Colonic mucosa (tissue), 4 donors: ENCODE measurements around the gene GLIPR1L1. TPM values are rescaled to one million over a fixed set of nuclear protein-coding genes. Genes with fewer than 3 reads are reported as not detected.

Experiments
- DNase-seq: peaks from one replicate; pipeline ENCODE4 v3.0.0-alpha.2; 2020
- H3K27ac ChIP-seq: fragments of 200-600 bp; one replicate; pipeline ENCODE4 v1.8.0; 2021
- H3K27me3 ChIP-seq: fragments of 200-600 bp; one replicate; pipeline ENCODE4 v1.8.0; 2021
- H3K36me3 ChIP-seq: fragments of 200-600 bp; one replicate; pipeline ENCODE4 v1.8.0; 2021
- H3K4me1 ChIP-seq: fragments of 200-600 bp; one replicate; pipeline ENCODE4 v1.8.0; 2021; ENCODE audit warnings: mild to moderate bottlenecking
- H3K4me3 ChIP-seq: fragments of 200-600 bp; one replicate; pipeline ENCODE4 v1.8.0; 2021
- H3K9ac ChIP-seq, 2 donors: one replicate each; pipeline ENCODE4 v1.7.0; 2013; ENCODE audit warnings: control low read depth in 2 of 2, low read depth in 2 of 2, low read length in 2 of 2
- H3K9me3 ChIP-seq: fragments of 200-600 bp; one replicate; pipeline ENCODE4 v1.8.0; 2021
- intact Hi-C: fragments of 100-400 bp; cut with DNase I; formaldehyde crosslinking; loops from one replicate; pipeline ENCODE4 v1.14.1; 2022
- total RNA-seq, 2 donors: library from RNA; stranded (reverse); fragmentation: NEBNext Ultra II Directional in 1 of 2; extraction: Animal tissue kit (Norgen Biotek cat#: 25700) in 1 of 2; gene quantifications; one replicate each; pipeline ENCODE4 v1.2.1, GENCODE V29; 2021
- TF ChIP-seq, protein P1 (sequence below): fragments of 200-600 bp; IDR thresholded peaks from one replicate; pipeline ENCODE4 v1.8.0; 2022; ENCODE audit warnings: antibody characterized with exemption, mild to moderate bottlenecking
- donor health status: healthy.
- donor health status: DM: no; HTN: no; CAD: no.
- donor health status: DM: no; HTN: no; CAD: no.

Gene GLIPR1L1
- total RNA-seq, 2 donors from 2014 or later = not detected

DNA sequence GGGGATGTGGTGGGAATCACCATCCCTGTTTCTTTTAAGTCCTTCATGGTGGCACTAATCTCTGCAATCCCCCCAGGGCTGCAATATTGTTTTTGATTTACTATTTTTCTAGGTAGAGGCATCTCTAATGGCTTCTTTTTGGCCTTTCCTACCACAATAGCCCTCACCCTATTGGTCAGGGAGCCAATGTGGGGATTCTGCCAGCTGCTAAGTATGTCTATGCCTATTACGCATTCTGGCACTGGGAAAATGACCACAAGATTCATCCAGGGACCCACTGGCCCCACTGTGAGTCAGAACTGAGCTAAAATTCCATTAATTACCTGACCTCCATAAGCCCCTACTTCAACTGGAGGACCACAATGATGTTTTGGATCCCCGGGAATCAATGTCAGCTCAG is 40.5 kb downstream of the GLIPR1L1 start:
- no peaks in the 10 kb centered on the region for H3K27me3 ChIP-seq
- H3K4me1 ChIP-seq = no peaks in the 10 kb centered on the region
- TF ChIP-seq, protein P1, sequence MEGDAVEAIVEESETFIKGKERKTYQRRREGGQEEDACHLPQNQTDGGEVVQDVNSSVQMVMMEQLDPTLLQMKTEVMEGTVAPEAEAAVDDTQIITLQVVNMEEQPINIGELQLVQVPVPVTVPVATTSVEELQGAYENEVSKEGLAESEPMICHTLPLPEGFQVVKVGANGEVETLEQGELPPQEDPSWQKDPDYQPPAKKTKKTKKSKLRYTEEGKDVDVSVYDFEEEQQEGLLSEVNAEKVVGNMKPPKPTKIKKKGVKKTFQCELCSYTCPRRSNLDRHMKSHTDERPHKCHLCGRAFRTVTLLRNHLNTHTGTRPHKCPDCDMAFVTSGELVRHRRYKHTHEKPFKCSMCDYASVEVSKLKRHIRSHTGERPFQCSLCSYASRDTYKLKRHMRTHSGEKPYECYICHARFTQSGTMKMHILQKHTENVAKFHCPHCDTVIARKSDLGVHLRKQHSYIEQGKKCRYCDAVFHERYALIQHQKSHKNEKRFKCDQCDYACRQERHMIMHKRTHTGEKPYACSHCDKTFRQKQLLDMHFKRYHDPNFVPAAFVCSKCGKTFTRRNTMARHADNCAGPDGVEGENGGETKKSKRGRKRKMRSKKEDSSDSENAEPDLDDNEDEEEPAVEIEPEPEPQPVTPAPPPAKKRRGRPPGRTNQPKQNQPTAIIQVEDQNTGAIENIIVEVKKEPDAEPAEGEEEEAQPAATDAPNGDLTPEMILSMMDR = no peak
- H3K27ac ChIP-seq = no peak overlapping the region
- no peak for DNase-seq
- H3K9ac ChIP-seq = no peak overlapping the region
- no peaks in the 10 kb centered on the region for H3K36me3 ChIP-seq
- no peaks in the 10 kb centered on the region for H3K9me3 ChIP-seq
- intact Hi-C loops = no loop called here
- H3K4me3 ChIP-seq = no peak overlapping the region

DNA sequence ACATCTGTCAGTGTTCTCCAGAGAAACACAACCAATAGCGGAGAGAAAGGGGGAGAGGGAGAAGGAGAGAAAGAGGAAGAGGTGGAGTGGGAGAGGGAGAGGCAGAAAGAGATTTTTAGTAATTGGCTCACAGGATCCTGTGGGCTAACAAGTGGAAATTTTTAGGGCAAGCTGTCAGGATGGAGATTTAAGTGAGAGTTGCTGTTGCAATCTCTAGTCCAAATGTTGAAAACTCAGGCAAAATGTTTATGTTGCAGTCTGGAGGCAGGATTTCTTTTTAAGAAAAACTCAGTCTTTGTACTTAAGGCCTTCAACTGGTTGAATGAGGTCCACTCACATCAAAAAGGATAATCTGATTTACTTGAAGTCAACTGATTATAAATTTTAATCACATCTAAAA is 43.9 kb downstream of the GLIPR1L1 start:
- no peaks in the 10 kb centered on the region for H3K9me3 ChIP-seq
- H3K27me3 ChIP-seq = no peaks in the 10 kb centered on the region
- no peaks in the 10 kb centered on the region for H3K36me3 ChIP-seq
- no peak overlapping the region for H3K4me3 ChIP-seq
- TF ChIP-seq, protein P1 = no peak
- H3K4me1 ChIP-seq = no peaks in the 10 kb centered on the region
- no peak for DNase-seq
- H3K27ac ChIP-seq = no peak overlapping the region
- intact Hi-C loops = no loop called here
- no peak overlapping the region for H3K9ac ChIP-seq

DNA sequence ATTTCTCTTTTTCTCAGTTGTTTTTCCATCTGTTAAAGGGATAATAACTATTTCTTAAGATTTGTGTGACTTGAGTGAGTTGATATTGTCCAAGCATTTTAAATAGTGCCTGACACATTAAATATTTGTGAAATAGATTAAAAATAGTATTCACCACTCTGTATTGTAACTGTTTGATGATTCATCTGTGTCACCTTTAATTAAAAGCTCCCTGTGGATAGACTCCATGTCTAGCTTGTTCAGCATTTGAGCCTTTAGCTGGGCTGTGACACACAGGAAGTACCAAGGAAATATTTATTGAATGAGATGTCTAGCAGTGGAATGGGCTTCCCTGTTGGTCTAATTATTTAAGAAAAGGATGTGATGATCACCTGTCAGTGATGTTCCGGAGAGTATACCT is 54.6 kb downstream of the GLIPR1L1 start:
- H3K27ac ChIP-seq = peak overlapping the region; percentile 19
- H3K9ac ChIP-seq = no peak overlapping the region
- no peaks in the 10 kb centered on the region for H3K36me3 ChIP-seq
- intact Hi-C loops = no loop called here
- no peak for DNase-seq
- no peaks in the 10 kb centered on the region for H3K27me3 ChIP-seq
- no peaks in the 10 kb centered on the region for H3K9me3 ChIP-seq
- H3K4me1 ChIP-seq = no peaks in the 10 kb centered on the region
- TF ChIP-seq, protein P1 = no peak
- H3K4me3 ChIP-seq = no peak overlapping the region

DNA sequence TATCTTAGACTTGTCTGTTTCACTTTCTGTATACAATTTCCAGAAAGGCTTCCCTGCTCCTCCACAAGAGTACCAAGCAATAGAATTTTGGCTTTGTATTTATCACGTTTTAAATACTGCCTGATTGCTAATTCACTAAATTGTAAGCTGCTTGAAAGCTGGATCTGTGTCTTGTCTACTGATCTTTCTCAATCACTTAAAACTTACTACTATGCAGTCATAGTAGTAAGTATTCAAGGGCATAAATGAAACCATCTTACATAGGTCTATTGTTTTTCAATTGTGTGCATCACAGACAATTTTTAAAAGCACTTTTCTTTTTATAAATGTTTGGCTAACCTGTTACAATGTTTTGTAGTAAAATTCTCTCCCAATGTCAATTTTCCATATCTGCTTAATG is 55.2 kb downstream of the GLIPR1L1 start:
- no peaks in the 10 kb centered on the region for H3K9me3 ChIP-seq
- TF ChIP-seq, protein P1 = no peak
- no peak for DNase-seq
- H3K36me3 ChIP-seq = no peaks in the 10 kb centered on the region
- no peaks in the 10 kb centered on the region for H3K4me1 ChIP-seq
- H3K27me3 ChIP-seq = no peaks in the 10 kb centered on the region
- H3K4me3 ChIP-seq = no peak overlapping the region
- intact Hi-C loops = loop anchor here (5.0 kb wide), 1 partner anchor 98 kb away; no protein-coding TSS in a partner anchor
- H3K9ac ChIP-seq = no peak overlapping the region
- peak overlapping the region; percentile 19 for H3K27ac ChIP-seq

DNA sequence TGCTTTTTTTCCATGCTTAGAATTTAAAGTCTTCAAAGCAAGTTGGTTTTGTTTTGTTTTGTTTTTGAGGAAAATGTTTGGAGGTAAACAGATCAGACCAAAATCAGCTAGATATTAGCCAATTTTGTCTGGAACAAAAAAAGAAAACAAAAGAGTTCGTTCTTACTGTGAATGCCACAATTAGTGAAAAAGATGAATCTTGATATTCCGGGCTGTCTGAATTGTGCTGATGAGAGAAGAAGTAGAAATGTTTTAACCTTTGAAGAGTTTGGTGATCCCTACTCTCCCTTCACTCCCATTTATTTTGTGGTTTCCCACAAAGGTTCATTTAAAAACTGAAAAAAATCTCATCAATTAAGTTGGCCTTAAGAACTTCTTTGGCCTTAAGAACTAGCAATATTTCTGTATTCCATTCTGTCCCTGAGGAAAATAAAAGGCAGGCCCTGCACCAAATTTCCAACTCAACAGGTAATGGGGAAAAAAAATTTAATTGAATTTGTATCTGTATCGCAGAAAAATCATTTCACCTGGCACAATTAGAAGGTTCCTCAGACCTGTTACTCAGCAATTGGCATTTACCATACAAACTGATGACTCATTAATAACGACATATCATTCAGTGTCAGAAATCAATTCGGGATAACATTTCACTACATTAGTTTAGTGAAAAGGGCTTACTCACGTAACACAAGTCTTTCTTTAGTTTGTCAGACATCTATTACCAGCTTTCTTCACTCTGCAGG is 55.9 kb downstream of the GLIPR1L1 start:
- DNase-seq = no peak
- no peaks in the 10 kb centered on the region for H3K36me3 ChIP-seq
- H3K27me3 ChIP-seq = no peaks in the 10 kb centered on the region
- no peaks in the 10 kb centered on the region for H3K9me3 ChIP-seq
- no peaks in the 10 kb centered on the region for H3K4me1 ChIP-seq
- peak overlapping the region; percentile 48 for H3K4me3 ChIP-seq
- H3K9ac ChIP-seq = peak overlapping the region in 1 of 2 donors; percentile 79
- intact Hi-C loops = loop anchor here (5.0 kb wide), 1 partner anchor 97 kb away; no protein-coding TSS in a partner anchor
- TF ChIP-seq, protein P1 = no peak
- peak overlapping the region; percentile 80 for H3K27ac ChIP-seq
